ENCODE measurements around the gene RPS6KA6. TPM values are rescaled to one million over a fixed set of nuclear protein-coding genes. Genes with fewer than 3 reads are reported as not detected.

The RPS6KA6 gene
- total and polyA plus RNA-seq, 10 of the 15 experiments (the other 5 are each of a cell fraction or from before 2014, with no cell fraction given): 0.29 to 2.8 (median 1.4) TPM; not detected in 1

DNA sequence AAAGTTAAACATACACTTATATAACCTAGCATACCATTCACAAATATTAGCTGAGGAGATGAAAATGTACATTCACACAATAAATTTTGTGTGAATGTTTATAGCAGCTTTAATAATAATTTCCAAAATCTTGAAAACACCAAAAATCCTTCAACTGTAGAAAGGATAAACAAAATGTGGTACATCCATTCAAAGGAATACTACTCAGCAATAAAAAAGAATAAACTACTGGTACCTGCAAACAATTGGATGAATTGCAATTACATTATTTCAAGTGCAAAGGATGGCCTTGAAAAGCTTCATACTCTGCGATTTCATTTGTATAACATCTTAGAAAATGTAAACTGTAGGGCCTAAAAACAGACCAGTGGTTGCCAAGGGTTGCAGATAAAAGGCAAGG, 11.7 kb upstream of the RPS6KA6 start (continued):
- TF ChIP-seq, protein P1, sequence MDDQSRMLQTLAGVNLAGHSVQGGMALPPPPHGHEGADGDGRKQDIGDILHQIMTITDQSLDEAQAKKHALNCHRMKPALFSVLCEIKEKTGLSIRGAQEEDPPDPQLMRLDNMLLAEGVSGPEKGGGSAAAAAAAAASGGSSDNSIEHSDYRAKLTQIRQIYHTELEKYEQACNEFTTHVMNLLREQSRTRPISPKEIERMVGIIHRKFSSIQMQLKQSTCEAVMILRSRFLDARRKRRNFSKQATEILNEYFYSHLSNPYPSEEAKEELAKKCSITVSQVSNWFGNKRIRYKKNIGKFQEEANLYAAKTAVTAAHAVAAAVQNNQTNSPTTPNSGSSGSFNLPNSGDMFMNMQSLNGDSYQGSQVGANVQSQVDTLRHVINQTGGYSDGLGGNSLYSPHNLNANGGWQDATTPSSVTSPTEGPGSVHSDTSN (IDR thresholded peaks at IDR 0.05; ENCODE audit: insufficient replicate concordance, low read depth, low read length): no peak
- TF ChIP-seq, protein P2, sequence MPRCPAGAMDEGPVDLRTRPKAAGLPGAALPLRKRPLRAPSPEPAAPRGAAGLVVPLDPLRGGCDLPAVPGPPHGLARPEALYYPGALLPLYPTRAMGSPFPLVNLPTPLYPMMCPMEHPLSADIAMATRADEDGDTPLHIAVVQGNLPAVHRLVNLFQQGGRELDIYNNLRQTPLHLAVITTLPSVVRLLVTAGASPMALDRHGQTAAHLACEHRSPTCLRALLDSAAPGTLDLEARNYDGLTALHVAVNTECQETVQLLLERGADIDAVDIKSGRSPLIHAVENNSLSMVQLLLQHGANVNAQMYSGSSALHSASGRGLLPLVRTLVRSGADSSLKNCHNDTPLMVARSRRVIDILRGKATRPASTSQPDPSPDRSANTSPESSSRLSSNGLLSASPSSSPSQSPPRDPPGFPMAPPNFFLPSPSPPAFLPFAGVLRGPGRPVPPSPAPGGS (IDR thresholded peaks at IDR 0.05; ENCODE audit: borderline replicate concordance, insufficient read depth, low read depth, low read length, poor library complexity, severe bottlenecking): no peak
- no peak for TF ChIP-seq CHD2 (IDR thresholded peaks at IDR 0.05; ENCODE audit: borderline replicate concordance, low read depth, low read length)

DNA sequence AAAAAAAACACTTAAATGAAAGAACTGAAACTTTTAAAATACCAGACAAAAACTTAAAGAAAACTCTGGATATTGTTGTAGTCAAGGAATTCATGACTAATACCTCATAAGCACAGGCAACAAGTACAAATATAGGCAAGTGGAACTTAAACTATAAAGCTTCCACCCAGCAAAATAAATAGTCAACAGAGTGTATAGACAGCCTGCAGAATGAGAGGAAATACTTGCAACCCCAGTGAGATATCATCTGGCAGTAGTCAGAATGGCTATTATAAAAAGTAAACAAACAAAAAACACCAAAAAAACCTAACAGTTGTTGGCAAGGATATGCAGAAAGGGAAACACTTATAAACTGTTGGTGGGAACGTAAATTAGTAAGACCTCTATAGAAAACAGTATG, 9.6 kb upstream of the RPS6KA6 start:
- RAD21 ChIA-PET (ENCODE audit: unreplicated experiment): no interaction called here
- Histone ChIP-seq H3K4me3 (no peak overlapping the region), H4K20me1 (ENCODE audit: control insufficient read depth, insufficient read depth) (no peaks in the 10 kb centered on the region), H3K36me3 (ENCODE audit: control insufficient read depth in 2 of 2, insufficient read depth in 2 of 2, low read length in 1 of 2) (no peaks in the 10 kb centered on the region), H3K79me2 (ENCODE audit: control insufficient read depth, insufficient read depth, low read length) (no peaks in the 10 kb centered on the region), H2AFZ (ENCODE audit: control insufficient read depth, low read depth, low read length) (no peak overlapping the region), H3K27me3 (replicated peaks in 1 of 2; ENCODE audit: control insufficient read depth in 2 of 2, insufficient read depth in 2 of 2, low read length in 1 of 2) (no peaks in the 10 kb centered on the region), H3K4me1 (ENCODE audit: control insufficient read depth, insufficient read depth, low read length) (no peaks in the 10 kb centered on the region), H3K27ac (ENCODE audit: control insufficient read depth, insufficient read depth) (no peak overlapping the region), H3K9ac (ENCODE audit: control insufficient read depth, insufficient read depth, low read length) (no peak overlapping the region), H3K4me2 (ENCODE audit: control insufficient read depth, insufficient read depth) (no peak overlapping the region), H3K9me3 (replicated peaks; ENCODE audit: control insufficient read depth, insufficient read depth, low read length) (no peaks in the 10 kb centered on the region)
- WGBS (ENCODE audit: insufficient coverage, insufficient replicate concordance, low lambda C conversion rate, missing lambda C conversion rate): 0% methylated on average over 1 of the region's 1 CpG
- TF ChIP-seq STAT1 (conservative IDR thresholded peaks at IDR 0.05) (no peak), YY1 (IDR thresholded peaks at IDR 0.05; ENCODE audit: low read depth, low read length) (no peak), HCFC1 (IDR thresholded peaks at IDR 0.05; ENCODE audit: low read length) (no peak), MYC (IDR thresholded peaks at IDR 0.05; ENCODE audit: insufficient read depth, insufficient read length, insufficient replicate concordance, low read length, severe bottlenecking) (no peak), ZNF384 (IDR thresholded peaks at IDR 0.05; ENCODE audit: borderline replicate concordance, low read depth, low read length) (no peak), ETV6 (conservative IDR thresholded peaks at IDR 0.05 in 1 of 2, IDR thresholded peaks at IDR 0.05 in 1 of 2; ENCODE audit: borderline replicate concordance in 1 of 2, low read depth in 1 of 2) (no peak), MEF2A (IDR thresholded peaks at IDR 0.05; ENCODE audit: insufficient read depth, low read depth, low read length) (no peak), SMAD1 (IDR thresholded peaks at IDR 0.05; ENCODE audit: low read depth, partially characterized antibody) (no peak), HDAC2 (IDR thresholded peaks at IDR 0.05) (no peak), KLF5 (IDR thresholded peaks at IDR 0.05; ENCODE audit: partially characterized antibody) (no peak), IRF4 (IDR thresholded peaks at IDR 0.05; ENCODE audit: low read depth, low read length) (no peak), TCF12 (IDR thresholded peaks at IDR 0.05; ENCODE audit: low read depth, low read length) (no peak)
- TF ChIP-seq, protein P3, sequence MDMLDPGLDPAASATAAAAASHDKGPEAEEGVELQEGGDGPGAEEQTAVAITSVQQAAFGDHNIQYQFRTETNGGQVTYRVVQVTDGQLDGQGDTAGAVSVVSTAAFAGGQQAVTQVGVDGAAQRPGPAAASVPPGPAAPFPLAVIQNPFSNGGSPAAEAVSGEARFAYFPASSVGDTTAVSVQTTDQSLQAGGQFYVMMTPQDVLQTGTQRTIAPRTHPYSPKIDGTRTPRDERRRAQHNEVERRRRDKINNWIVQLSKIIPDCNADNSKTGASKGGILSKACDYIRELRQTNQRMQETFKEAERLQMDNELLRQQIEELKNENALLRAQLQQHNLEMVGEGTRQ (IDR thresholded peaks at IDR 0.05; ENCODE audit: borderline replicate concordance, low read depth, low read length): no peak
- CTCF ChIA-PET: no interaction called here
- SMC1A ChIA-PET (ENCODE audit: uncharacterized antibody, unreplicated experiment): no interaction called here
- no peak for DNase-seq (ENCODE audit: low read depth, low spot score)
- POLR2A ChIA-PET: no interaction called here
- intact Hi-C loops (cut with micrococcal nuclease; ENCODE audit: unreplicated experiment): no loop called here
- no TSS peak for BruUV-seq (replicated peaks)
- FAIRE-seq: no peak
- in situ Hi-C loops (cut with MboI): no loop called here
- no peak for ATAC-seq

All from GM12878 (cell line).